ENCODE data around the gene COL2A1.

COL2A1 gene

GRCh38 chr12:48021485-48022179 lies 17.4 kb upstream of the COL2A1 start (continued):
- TF ChIP-seq ZNF391 (tag by site-specific recombination; IDR thresholded peaks at IDR 0.05; ENCODE audit: borderline replicate concordance, low read depth) (peak; percentile 75; the same call in 1 of the 2 replicates), ZNF571 (tag by site-specific recombination; IDR thresholded peaks at IDR 0.05) (no peak), SCRT1 (tag by site-specific recombination; IDR thresholded peaks at IDR 0.05; ENCODE audit: borderline replicate concordance) (no peak), ZNF26 (tag by site-specific recombination; IDR thresholded peaks at IDR 0.05) (no peak), ZNF214 (tag by site-specific recombination; IDR thresholded peaks at IDR 0.05; ENCODE audit: borderline replicate concordance) (no peak), ZBTB26 (tag by site-specific recombination; optimal IDR thresholded peaks at IDR 0.05) (no peak), ZNF629 (tag by site-specific recombination; IDR thresholded peaks at IDR 0.05) (peak; percentile 92), ZNF335 (tag by site-specific recombination; conservative IDR thresholded peaks at IDR 0.05) (peak; percentile 84), ZNF341 (tag by site-specific recombination; IDR thresholded peaks at IDR 0.05; ENCODE audit: low read depth) (peak; percentile 40; the same call in 1 of the 2 replicates), ZNF394 (tag by site-specific recombination; IDR thresholded peaks at IDR 0.05; ENCODE audit: borderline replicate concordance) (peak; percentile 76), ZNF558 (tag by site-specific recombination; IDR thresholded peaks at IDR 0.05) (peak; percentile 19; the same call in 1 of the 2 replicates), YY2 (tag by site-specific recombination; IDR thresholded peaks at IDR 0.05) (0 out of 2 replicates have a peak, but pooled peaks have one; percentile 27), ZNF596 (tag by site-specific recombination; IDR thresholded peaks at IDR 0.05) (no peak), ZBTB21 (tag by site-specific recombination; IDR thresholded peaks at IDR 0.05) (peak; percentile 73), HOXD13 (CRISPR knock-in tag; IDR thresholded peaks at IDR 0.05; ENCODE audit: borderline replicate concordance) (peak; percentile 91; the same call in 1 of the 2 replicates), ZNF324 (tag by site-specific recombination; IDR thresholded peaks at IDR 0.05) (peak; percentile 95), KLF8 (tag by site-specific recombination; IDR thresholded peaks at IDR 0.05) (peak; percentile 64), SP3 (tag by site-specific recombination; IDR thresholded peaks at IDR 0.05) (peak; percentile 62), INSM2 (tag by site-specific recombination; IDR thresholded peaks at IDR 0.05) (peak; percentile 91), ZNF843 (tag by site-specific recombination; IDR thresholded peaks at IDR 0.05) (peak; percentile 99), ZNF354C (tag by site-specific recombination; IDR thresholded peaks at IDR 0.05; ENCODE audit: borderline replicate concordance, low read depth) (no peak), ZNF529 (tag by site-specific recombination; IDR thresholded peaks at IDR 0.05; ENCODE audit: insufficient replicate concordance) (no peak), SP7 (tag by site-specific recombination; IDR thresholded peaks at IDR 0.05) (peak; percentile 99), ZSCAN4 (tag by site-specific recombination; IDR thresholded peaks at IDR 0.05) (0 out of 2 replicates have a peak, but pooled peaks have one; percentile 21), ZSCAN18 (tag by site-specific recombination; IDR thresholded peaks at IDR 0.05) (no peak), ZNF350 (tag by site-specific recombination; IDR thresholded peaks at IDR 0.05) (no peak), MYNN (tag by site-specific recombination; IDR thresholded peaks at IDR 0.05; ENCODE audit: borderline replicate concordance) (no peak), ZNF600 (tag by site-specific recombination; IDR thresholded peaks at IDR 0.05) (peak; percentile 47; the same call in 1 of the 2 replicates), ZBTB48 (tag by site-specific recombination; IDR thresholded peaks at IDR 0.05) (peak; percentile 98), ZFHX2 (tag by site-specific recombination; conservative IDR thresholded peaks at IDR 0.05) (no peak), MEIS1 (CRISPR knock-in tag; IDR thresholded peaks at IDR 0.05; ENCODE audit: borderline replicate concordance) (no peak), ATF2 (tag by site-specific recombination; IDR thresholded peaks at IDR 0.05; ENCODE audit: low read depth) (no peak)

Measured in HEK293 (cell line).